ENCODE measurements around the gene BCAR3.
"Not testable (repeated sequence)": the region's sequence is repeated elsewhere in the genome, so short reads cannot be mapped to it uniquely, and the experiment has no call there.

Gene BCAR3

GRCh38 chr1:93573940-93574469, 107.6 kb downstream of the BCAR3 start:
- no peak for DNase-seq

DNA sequence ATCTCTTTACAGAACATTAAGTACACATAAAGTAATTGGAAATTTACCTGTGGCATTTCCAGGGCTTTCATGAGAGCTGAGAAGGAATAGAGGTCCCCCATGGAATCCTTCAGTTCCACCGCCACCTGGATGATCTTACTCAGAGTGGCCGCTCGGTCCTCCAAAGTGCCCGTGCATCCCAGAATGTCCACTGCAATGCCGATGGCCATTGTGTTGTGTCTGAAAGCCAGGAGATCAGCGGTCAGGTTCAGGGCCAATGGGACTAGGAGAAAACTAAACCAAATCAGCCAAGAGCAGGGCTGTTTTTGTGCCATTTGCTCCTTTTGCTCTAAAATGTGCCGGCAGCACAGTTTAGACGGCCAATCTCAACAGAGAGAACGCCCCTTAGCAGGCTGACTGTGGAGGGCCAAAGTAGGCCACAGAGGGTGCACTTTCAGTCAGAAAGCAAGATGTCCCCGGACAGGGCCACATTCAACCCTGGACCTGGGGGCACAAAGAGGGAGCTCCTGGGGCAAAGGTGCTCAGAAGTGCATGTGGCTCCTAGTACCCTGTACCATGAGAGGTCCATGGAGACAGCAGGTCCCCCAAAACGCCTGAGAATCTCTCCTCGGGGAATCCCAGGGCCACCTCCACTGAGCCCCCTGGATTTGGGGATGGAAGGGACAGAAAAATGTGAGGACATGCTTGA, 109.9 kb downstream of the BCAR3 start:
- no peak for DNase-seq

- no peak for DNase-seq
Observed at GRCh38 chr1:93569489-93569888, 112.1 kb downstream of the BCAR3 start.

- DNase-seq, result no peak
Observed at GRCh38 chr1:93567255-93567918, 114.2 kb downstream of the BCAR3 start.

- no peak for DNase-seq
Observed at GRCh38 chr1:93566227-93566626, 115.4 kb downstream of the BCAR3 start.

GRCh38 chr1:93565496-93566206, 116.0 kb downstream of the BCAR3 start:
- no peak for DNase-seq

- no peak for DNase-seq
Observed at GRCh38 chr1:93559695-93560094, 121.9 kb downstream of the BCAR3 start.

GRCh38 chr1:93559045-93559444, 122.6 kb downstream of the BCAR3 start:
- no peak for DNase-seq

GRCh38 chr1:93556291-93556690, 125.3 kb downstream of the BCAR3 start:
- DNase-seq, result no peak

DNA sequence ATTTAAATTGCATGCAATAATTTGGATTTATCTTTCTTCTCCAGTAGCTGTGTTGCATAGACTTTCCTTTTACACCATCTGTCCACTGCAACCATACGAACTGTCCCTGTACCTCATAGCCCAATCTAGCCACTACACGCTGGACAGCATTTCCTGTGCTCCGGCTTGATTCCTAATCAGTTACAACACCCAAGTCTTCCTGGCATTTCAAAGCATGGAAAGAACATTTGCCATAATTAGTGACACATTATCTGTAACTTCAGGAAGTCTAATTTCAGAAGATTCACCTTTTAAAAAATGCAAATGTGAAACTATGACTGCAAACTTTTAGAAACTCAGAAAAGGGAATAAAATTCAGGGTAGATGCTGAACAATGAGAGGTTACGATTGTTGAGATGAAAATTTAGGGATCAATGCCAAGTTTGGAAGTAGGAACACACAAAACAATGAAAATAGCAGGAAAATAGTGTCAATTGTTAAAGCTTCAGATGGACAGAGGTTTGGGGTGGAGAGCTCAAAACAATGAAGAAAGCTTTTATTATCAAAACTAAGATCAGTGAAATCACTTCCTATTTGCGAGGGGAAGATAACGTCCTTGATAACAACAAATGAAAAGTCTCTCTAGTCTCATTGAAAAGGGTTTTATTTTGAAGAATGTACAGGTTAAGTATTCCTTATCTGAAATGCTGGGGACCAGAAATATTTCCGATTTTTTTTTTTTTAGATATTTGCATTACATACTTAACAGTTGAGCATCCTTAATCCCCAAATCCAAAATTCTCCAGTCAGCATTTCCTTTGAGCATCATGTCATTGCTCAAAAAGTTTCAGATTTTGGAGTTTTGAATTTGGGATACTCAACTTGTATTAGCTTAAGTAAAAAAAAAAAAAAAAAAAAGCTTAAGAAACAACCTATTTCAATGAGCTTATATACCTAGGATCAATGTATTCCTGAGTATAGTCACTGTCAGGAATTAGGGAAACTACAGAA, 126.5 kb downstream of the BCAR3 start:
- DNase-seq, result no peak

DNA sequence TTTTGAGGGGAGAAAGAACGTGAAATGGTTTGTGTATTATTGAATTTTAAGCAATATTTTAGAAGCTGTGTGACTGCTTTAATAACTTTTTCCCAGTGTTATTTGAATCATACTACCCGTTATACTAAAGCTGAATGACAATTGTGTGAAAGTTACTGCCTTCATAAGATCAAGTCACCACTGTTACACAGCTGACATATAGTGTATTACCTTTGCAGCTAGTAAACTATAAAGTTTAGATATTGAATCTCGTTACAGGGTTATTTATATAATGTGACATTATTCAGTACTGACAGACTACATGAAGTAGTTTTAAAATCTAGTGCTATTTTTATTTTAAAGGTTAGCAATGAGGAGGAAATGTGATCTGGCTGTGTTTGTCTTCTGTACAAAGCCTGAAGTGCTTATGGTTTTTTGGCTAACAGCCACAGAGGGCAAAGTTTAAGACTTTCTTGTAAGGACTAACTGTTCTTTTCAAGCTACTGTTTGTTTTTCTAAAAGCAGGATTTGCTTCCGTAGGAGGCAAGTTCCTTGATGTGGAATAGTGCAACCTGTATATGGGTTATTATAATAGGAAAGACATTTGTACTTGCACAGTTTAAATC, 127.6 kb downstream of the BCAR3 start:
- DNase-seq, result not testable (repeated sequence)

DNA sequence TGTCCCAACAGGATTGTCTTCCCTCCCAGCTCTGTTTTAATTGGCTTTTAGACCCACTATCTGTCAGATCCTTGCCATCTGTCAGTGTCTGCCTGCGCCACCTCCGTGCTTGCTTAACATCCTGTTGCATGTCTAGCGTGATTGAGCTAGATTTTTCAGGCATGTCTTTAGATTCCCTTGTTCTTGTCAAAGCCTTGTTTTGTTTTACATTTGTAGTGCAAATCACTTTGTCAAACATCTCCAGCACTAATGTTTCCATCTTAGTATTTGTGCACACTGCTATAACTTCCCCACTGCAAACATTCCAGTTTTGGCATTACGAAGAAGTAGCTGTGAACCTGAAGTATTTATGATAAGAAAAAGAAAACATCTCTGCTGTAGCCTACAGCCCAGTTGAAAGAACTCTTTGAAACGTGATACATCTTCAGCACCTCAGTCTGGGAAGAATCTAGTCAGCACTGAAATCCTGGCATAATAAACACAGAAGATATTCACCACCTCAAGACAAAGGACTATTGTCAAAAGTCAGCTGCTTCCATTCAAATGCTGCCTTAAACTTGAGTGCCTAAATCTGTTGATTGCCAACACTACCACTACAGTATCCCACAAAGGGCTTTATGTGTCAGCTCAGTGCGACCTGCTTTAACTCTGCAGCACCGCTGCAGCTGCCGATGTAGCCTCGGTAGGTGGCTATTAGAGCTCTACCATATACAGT, 128.7 kb downstream of the BCAR3 start:
- DNase-seq, result no peak

DNA sequence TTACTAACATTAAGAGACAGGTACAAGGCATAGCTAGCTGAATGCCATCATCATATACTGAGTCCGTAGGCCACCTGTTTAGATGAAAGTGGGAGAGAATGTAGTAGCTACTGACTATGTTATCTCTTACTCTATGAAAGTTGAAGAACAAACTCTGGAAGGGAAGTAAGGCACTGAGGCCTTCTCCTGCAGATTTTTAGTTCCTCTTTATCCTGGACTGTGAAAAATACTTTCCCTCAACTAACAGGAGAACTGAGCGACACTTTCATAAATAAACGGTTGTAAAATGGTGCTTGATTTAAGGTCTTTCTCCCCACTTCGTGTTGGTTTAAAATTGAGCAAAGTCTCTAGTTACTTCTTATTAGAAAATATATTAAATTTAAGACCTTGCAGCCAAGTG, 131.8 kb downstream of the BCAR3 start:
- DNase-seq, result no peak

GRCh38 chr1:93549131-93549530, 132.5 kb downstream of the BCAR3 start:
- no peak for DNase-seq

DNA sequence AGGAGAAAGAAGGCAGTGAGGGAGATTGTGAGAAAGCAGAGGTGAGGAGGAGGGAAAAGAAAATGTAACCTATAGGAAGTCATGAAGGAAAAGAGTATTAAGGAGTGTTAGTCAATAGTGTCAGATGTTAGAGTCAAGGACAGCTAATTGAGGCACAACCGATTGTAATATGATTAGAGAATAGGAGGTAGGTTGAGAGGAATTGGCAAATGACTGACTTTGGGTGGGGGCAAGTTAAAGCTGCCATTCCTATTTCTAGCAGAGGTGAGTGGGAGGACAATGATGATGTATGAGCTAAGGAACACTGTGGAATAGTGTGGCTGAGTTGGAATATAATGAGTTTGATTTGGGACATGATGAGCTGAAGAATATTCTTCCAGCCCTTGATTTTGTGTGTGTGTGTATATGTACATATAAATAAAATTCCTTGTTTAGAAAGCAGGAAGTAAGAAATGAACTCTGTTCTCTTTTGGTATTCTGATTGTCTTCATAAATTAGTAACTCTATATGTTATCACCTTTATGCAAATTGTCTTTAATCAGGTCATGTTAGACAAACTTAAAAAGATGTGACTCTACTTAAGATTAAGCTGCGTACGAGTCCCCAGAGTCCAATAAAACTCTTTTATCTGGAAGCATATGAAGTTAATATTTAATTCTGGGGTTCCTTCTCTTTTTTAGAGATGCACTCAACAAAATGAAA, 135.3 kb downstream of the BCAR3 start:
- DNase-seq, result no peak

GRCh38 chr1:93542398-93542797, 139.2 kb downstream of the BCAR3 start:
- DNase-seq, result no peak

DNA sequence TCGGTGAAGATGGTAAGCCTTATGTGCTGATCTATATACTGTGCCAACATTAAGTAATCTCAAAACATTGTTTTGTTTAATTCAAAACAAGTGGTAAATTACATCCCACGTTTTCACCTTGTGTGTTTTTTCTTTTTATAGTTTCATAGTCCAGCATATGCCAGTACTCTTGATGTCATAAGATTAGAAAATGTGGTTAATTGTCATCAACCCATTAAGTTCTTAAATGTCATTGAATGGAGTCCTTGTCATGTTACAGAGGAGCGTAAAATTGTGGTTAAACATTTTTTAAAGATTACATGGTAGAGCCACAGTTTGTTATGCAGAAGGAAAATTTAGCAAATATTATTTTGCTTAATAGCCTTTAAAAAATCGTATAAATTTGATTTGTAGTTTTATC, 140.6 kb downstream of the BCAR3 start:
- no peak for DNase-seq

DNA sequence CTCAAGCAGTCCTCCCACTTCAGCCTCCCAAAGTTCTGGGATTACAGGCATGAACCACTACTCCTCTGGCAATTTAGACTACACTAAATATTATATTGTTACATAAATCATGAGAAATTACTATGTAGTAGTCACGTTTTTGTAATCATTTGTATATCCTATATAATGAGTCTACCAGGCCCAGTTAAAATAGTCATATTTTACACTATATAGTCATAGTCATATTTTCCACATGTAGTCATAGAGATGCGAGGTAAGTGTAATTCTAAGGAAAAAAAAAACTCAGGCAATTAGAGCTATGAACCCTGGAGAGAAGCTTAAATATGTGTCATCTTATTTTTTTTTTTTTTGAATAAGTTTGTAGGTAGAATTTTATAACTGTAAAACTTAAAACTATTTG, 143.7 kb downstream of the BCAR3 start:
- no peak for DNase-seq

GRCh38 chr1:93537396-93537795, 144.2 kb downstream of the BCAR3 start:
- DNase-seq, result no peak

DNA sequence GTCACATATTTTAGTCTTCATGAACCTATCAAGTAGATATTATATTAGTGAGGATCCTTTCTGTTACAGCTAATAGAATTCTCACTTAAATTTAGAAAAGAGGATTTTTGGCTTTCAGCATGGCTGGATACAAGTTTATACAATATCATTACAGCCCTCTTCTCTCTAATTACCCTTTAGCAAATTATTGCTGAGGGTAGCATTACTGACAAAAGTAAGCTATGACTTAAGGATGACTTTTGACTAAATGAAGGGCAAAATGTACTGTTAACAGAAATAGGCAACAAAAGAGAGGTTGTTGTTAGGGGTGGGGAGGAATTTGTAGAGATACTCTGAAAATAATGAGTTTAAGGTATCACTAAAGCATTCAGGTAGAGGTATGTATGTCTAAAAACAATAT, 148.0 kb downstream of the BCAR3 start:
- DNase-seq, result no peak
